ENCODE data around the gene ANKS3.

Gene ANKS3

DNA sequence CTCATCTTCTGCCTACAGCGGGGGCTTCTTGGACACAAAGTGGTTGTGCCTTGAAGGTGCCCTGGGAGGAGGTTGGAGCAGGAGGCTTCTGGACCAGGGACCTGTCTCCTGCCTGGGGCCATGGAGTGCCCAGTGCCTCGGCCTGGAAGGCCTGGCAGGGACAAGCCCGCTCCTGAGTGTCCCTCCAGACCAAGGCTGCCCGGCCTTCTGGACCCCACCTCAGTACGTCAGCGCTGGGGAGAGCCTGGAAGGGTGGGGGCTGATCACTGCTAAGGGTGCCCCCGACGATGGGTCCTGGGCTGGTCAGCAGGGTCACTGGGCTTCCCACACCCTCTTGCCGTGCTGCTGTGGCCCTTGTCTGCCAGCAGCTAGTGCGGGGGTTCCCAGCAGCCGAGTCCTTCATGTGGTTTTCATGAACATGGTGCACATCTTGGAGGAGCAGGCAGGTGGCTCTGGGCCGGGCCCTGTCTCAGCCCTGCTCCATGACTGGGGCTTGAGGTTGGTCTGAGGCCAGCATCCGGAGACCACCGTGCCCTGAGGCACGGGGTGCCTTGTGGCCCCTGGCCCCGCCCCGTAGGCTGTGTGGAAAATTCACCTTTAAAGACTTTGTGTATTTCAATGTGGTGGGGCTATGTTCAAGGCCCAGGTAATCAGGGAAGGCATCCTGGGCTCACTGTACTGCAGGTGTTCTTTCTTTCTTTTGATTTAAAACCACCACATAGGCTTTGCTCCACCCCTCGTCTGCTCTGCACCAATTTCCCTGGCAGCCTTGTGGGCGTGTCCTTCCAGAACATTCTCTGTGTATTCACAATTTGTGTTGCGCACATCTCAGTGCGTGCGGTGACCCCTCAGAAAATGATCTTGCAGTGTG is 87.1 kb downstream of the ANKS3 start:
- no peak for DNase-seq (ENCODE audit: low spot score)
